T-cell (primary cell): ENCODE measurements around the gene TEDC2. TPM values are rescaled to one million over a fixed set of nuclear protein-coding genes. Genes with fewer than 3 reads are reported as not detected.

ENCODE experiments used
- ATAC-seq, 4 experiments: fragments of 200-7000 bp in 3 of 4; fragments of 150-1000 bp in 1 of 4; cut with Tn5 transposase; replicated peaks in 1 of 4; 1 replicate in 3 of 4; 2 replicates in 1 of 4; pipeline ENCODE4 v1.10.0; 2021; ENCODE audit warnings: moderate library complexity in 3 of 4, mild to moderate bottlenecking in 2 of 4, moderate number of reproducible peaks in 1 of 4
- CTCF ChIA-PET, 2 donors: fragments of 300-600 bp; sonication (Branson Sonifier 250); formaldehyde crosslinking; loops; one replicate each; lab custom pipeline; 2022; ENCODE audit warnings: antibody characterized with exemption in 2 of 2; lab: Charles Lee
- POLR2A ChIA-PET, 2 donors: fragments of 300-600 bp; sonication (Branson Sonifier 250); formaldehyde crosslinking; loops; one replicate each; lab custom pipeline; 2022; ENCODE audit warnings: antibody characterized with exemption in 2 of 2; lab: Charles Lee
- DNase-seq, 35 experiments: peaks; one replicate each; pipeline versions ENCODE4 v3.0.0 to v3.0.0-alpha.2; 2013 to 2023
- H3K27ac ChIP-seq: one replicate; pipeline ENCODE4 v1.5.1; 2013; ENCODE audit warnings: low read length
- H3K27me3 ChIP-seq, 2 experiments: replicated peaks in 1 of 2; 1 replicate in 1 of 2; 2 replicates in 1 of 2; pipeline versions ENCODE4 v1.6.1 to v1.7.0; 2013; ENCODE audit warnings: low read length in 1 of 2, mixed read lengths in 1 of 2; ENCODE audit not compliant: control insufficient read depth in 2 of 2, insufficient read depth in 2 of 2; ENCODE audit errors: extremely low read depth in 1 of 2
- H3K36me3 ChIP-seq, 2 donors: 1 replicate in 1 of 2; 2 replicates in 1 of 2; pipeline versions ENCODE4 v1.6.1 to v1.7.0; 2013; ENCODE audit warnings: low read length in 1 of 2; ENCODE audit not compliant: control insufficient read depth in 2 of 2, insufficient read depth in 1 of 2; ENCODE audit errors: extremely low read depth in 1 of 2
- H3K4me1 ChIP-seq, 2 experiments: 1 replicate in 1 of 2; 2 replicates in 1 of 2; pipeline versions ENCODE4 v1.6.1 to v1.7.0; 2013; ENCODE audit warnings: low read length in 2 of 2, mixed read lengths in 1 of 2; ENCODE audit not compliant: insufficient read depth in 2 of 2, control insufficient read depth in 1 of 2; ENCODE audit errors: extremely low read depth in 1 of 2
- H3K4me3 ChIP-seq, 2 donors: 1 replicate in 1 of 2; 2 replicates in 1 of 2; pipeline versions ENCODE4 v1.5.1 to v1.7.0; 2013; ENCODE audit warnings: mild to moderate bottlenecking in 2 of 2, low read length in 1 of 2, moderate library complexity in 1 of 2; ENCODE audit not compliant: control insufficient read depth in 1 of 2; ENCODE audit errors: extremely low read depth in 1 of 2
- H3K9me3 ChIP-seq: 2 replicates; pipeline ENCODE4 v1.7.0; 2013
- H3K27ac Mint-ChIP-seq, 2 donors: one replicate each; pipeline ENCODE4 v1.8.0; 2020 to 2021; ENCODE audit warnings: mild to moderate bottlenecking in 2 of 2, mixed read lengths in 2 of 2
- H3K27me3 Mint-ChIP-seq, 2 donors: one replicate each; pipeline ENCODE4 v1.8.0; 2021 to 2022; ENCODE audit warnings: mixed read lengths in 2 of 2
- H3K36me3 Mint-ChIP-seq: one replicate; pipeline ENCODE4 v1.8.0; 2021; ENCODE audit warnings: mixed read lengths
- H3K4me1 Mint-ChIP-seq, 3 donors: one replicate each; pipeline ENCODE4 v1.8.0; 2020 to 2022; ENCODE audit warnings: mixed read lengths in 3 of 3, mild to moderate bottlenecking in 1 of 3
- H3K4me3 Mint-ChIP-seq, 3 donors: one replicate each; pipeline ENCODE4 v1.8.0; 2020 to 2022; ENCODE audit warnings: mild to moderate bottlenecking in 3 of 3, mixed read lengths in 3 of 3, moderate library complexity in 3 of 3
- H3K9me3 Mint-ChIP-seq, 3 donors: one replicate each; pipeline ENCODE4 v1.8.0; 2020 to 2022; ENCODE audit warnings: mixed read lengths in 3 of 3
- WGBS: methylation state at CpG from one replicate; pipeline ENCODE4 v1.1.5; 2013; ENCODE audit warnings: missing lambda C conversion rate; ENCODE audit not compliant: insufficient coverage; 5-methylcytosine and 5-hydroxymethylcytosine counted together
- total RNA-seq, 35 experiments: library from RNA in 6 of 35; stranded (reverse) in 6 of 35; fragments of 120-200 nt in 1 of 35; gene quantifications; one replicate each; pipeline versions ENCODE4 v1.2.1 to v1.2.4 and lab custom pipeline; 2013 to 2026

Gene TEDC2
- total RNA-seq, 5 donors from 2014 or later (not counting 1 experiment from before 2014, with no cell fraction given): 0.85 to 1.8 (median 0.93) TPM

- Mint-ChIP-seq H3K36me3 (peaks cover 9% of the 10 kb centered on the region), H3K27ac (no peak overlapping the region), H3K27me3 (no peaks in the 10 kb centered on the region), H3K4me3 (no peak overlapping the region), H3K4me1 (no peaks in the 10 kb centered on the region), H3K9me3 (no peaks in the 10 kb centered on the region)
- DNase-seq: no peak
- no peak overlapping the region for H3K27ac ChIP-seq
- WGBS: no CpG with 5 or more reads among the region's 6 CpGs
- no peak overlapping the region for H3K4me3 ChIP-seq
- no peak for ATAC-seq
- H3K9me3 ChIP-seq: no peaks in the 10 kb centered on the region
- peaks cover 9 to 11% of the 10 kb centered on the region in 2 donors for H3K36me3 ChIP-seq
- peaks cover 0 to 9% of the 10 kb centered on the region in 2 experiments for H3K4me1 ChIP-seq
- no peaks in the 10 kb centered on the region for H3K27me3 ChIP-seq
- POLR2A ChIA-PET: no interaction called here
- CTCF ChIA-PET: no interaction called here
These were observed 39.5 kb downstream of the TEDC2 start for GRCh38 chr16:2499454-2499853.

GRCh38 chr16:2499890-2500429 is 40.1 kb downstream of the TEDC2 start:
- H3K27ac Mint-ChIP-seq: no peak overlapping the region
- H3K36me3 ChIP-seq: peaks cover 9 to 11% of the 10 kb centered on the region in 2 donors
- ChIA-PET POLR2A (no interaction called here), CTCF (no interaction called here)
- no peaks in the 10 kb centered on the region for H3K9me3 ChIP-seq
- 88% methylated on average over 24 of the region's 29 CpGs for WGBS
- H3K4me1 ChIP-seq: peaks cover 0 to 9% of the 10 kb centered on the region in 2 experiments
- H3K36me3 Mint-ChIP-seq: peaks cover 9% of the 10 kb centered on the region
- no peak overlapping the region for H3K4me3 ChIP-seq
- no peaks in the 10 kb centered on the region for H3K9me3 Mint-ChIP-seq
- no peaks in the 10 kb centered on the region for H3K27me3 ChIP-seq
- no peaks in the 10 kb centered on the region for H3K27me3 Mint-ChIP-seq
- no peak overlapping the region for H3K27ac ChIP-seq
- H3K4me3 Mint-ChIP-seq: no peak overlapping the region
- no peaks in the 10 kb centered on the region for H3K4me1 Mint-ChIP-seq
- ATAC-seq: no peak
- DNase-seq: no peak

GRCh38 chr16:2500430-2500917 is 40.6 kb downstream of the TEDC2 start:
- Mint-ChIP-seq H3K4me1 (no peaks in the 10 kb centered on the region), H3K4me3 (no peak overlapping the region)
- no peak for DNase-seq

GRCh38 chr16:2500918-2501750 is 41.2 kb downstream of the TEDC2 start:
- POLR2A ChIA-PET: interaction anchor here in 1 of 2 donors (0.8 kb wide), 1 partner anchor 306 kb away, joined by 3 read pairs; no protein-coding TSS in a partner anchor
- ATAC-seq (peak; percentile 90 to 98 (median 94)), DNase-seq (peak; percentile 45 to 89 (median 72))
- CTCF ChIA-PET: interaction anchor here (0.7 to 1.1 kb wide), 2 partner anchors 98 to 306 kb away, joined by 4 to 5 read pairs; no protein-coding TSS in a partner anchor
- Histone ChIP-seq H3K36me3 (peaks cover 7 to 10% of the 10 kb centered on the region in 2 donors), H3K27me3 (no peaks in the 10 kb centered on the region), H3K4me3 (no peak overlapping the region), H3K27ac (no peak overlapping the region), H3K9me3 (no peaks in the 10 kb centered on the region), H3K4me1 (peaks cover 0 to 9% of the 10 kb centered on the region in 2 experiments)
- no peaks in the 10 kb centered on the region for H3K27me3 Mint-ChIP-seq
- 49% methylated on average over 19 of the region's 23 CpGs for WGBS
- H3K27ac Mint-ChIP-seq: no peak overlapping the region
- peaks cover 9% of the 10 kb centered on the region for H3K36me3 Mint-ChIP-seq
- H3K4me3 Mint-ChIP-seq: no peak overlapping the region
- H3K4me1 Mint-ChIP-seq: no peaks in the 10 kb centered on the region
- no peaks in the 10 kb centered on the region for H3K9me3 Mint-ChIP-seq

More at GRCh38 chr16:2500430-2500917, 40.6 kb downstream of the TEDC2 start:
- peaks cover 9 to 11% of the 10 kb centered on the region in 2 donors for H3K36me3 ChIP-seq
- POLR2A ChIA-PET: interaction anchor here in 1 of 2 donors (0.8 kb wide), 1 partner anchor 306 kb away, joined by 3 read pairs; no protein-coding TSS in a partner anchor
- H3K9me3 ChIP-seq: no peaks in the 10 kb centered on the region
- CTCF ChIA-PET: no interaction called here
- Mint-ChIP-seq H3K27ac (no peak overlapping the region), H3K9me3 (no peaks in the 10 kb centered on the region), H3K36me3 (peaks cover 9% of the 10 kb centered on the region), H3K27me3 (no peaks in the 10 kb centered on the region)
- WGBS: 92% methylated on average over 16 of the region's 20 CpGs
- ATAC-seq: no peak
- no peak overlapping the region for H3K4me3 ChIP-seq
- no peak overlapping the region for H3K27ac ChIP-seq
- no peaks in the 10 kb centered on the region for H3K27me3 ChIP-seq
- H3K4me1 ChIP-seq: peaks cover 0 to 9% of the 10 kb centered on the region in 2 experiments

- Mint-ChIP-seq H3K4me1 (peaks cover 0 to 2% (median 0%) of the 10 kb centered on the region in 3 donors), H3K36me3 (peaks cover 6% of the 10 kb centered on the region), H3K27ac (no peak overlapping the region), H3K4me3 (no peak overlapping the region), H3K27me3 (no peaks in the 10 kb centered on the region), H3K9me3 (no peaks in the 10 kb centered on the region)
- no peak for DNase-seq
- CTCF ChIA-PET: interaction anchor here (0.5 to 1.1 kb wide), 3 partner anchors 99 to 309 kb away, joined by 3 to 5 read pairs (median 4); no protein-coding TSS in a partner anchor
- POLR2A ChIA-PET: no interaction called here
- H3K27me3 ChIP-seq: no peaks in the 10 kb centered on the region
- H3K27ac ChIP-seq: no peak overlapping the region
- H3K4me1 ChIP-seq: peaks cover 0 to 9% of the 10 kb centered on the region in 2 experiments
- WGBS: 89% methylated on average over 16 of the region's 18 CpGs
- no peaks in the 10 kb centered on the region for H3K9me3 ChIP-seq
- no peak overlapping the region for H3K4me3 ChIP-seq
- H3K36me3 ChIP-seq: peaks cover 2 to 7% of the 10 kb centered on the region in 2 donors
- no peak for ATAC-seq
These were observed 42.3 kb downstream of the TEDC2 start for GRCh38 chr16:2501946-2502895.
